Gastroesophageal sphincter (tissue), 3 donors: Measurements from ENCODE around the gene PSD4.

Experiments
- CTCF ChIP-seq, 4 experiments: fragments of 200-600 bp in 2 of 4; fragments of 450-650 bp in 2 of 4; sonication (generic) in 1 of 4; IDR thresholded peaks; one replicate each; pipeline ENCODE4 v1.5.1; 2017 to 2019; ENCODE audit warnings: antibody characterized with exemption in 4 of 4, mild to moderate bottlenecking in 2 of 4, moderate library complexity in 2 of 4
- POLR2A ChIP-seq, 2 donors: fragments of 450-650 bp; IDR thresholded peaks; one replicate each; pipeline ENCODE4 v1.6.1; 2017; ENCODE audit warnings: antibody characterized with exemption in 2 of 2, mild to moderate bottlenecking in 2 of 2, moderate library complexity in 1 of 2

GRCh38 chr2:113182471-113183260 lies 8.9 kb downstream of the PSD4 start:
- TF ChIP-seq POLR2A (IDR thresholded peaks at IDR 0.05), result no peak
- no peak for TF ChIP-seq CTCF (IDR thresholded peaks at IDR 0.05)
